ENCODE data around the gene ATP9A.

DNA sequence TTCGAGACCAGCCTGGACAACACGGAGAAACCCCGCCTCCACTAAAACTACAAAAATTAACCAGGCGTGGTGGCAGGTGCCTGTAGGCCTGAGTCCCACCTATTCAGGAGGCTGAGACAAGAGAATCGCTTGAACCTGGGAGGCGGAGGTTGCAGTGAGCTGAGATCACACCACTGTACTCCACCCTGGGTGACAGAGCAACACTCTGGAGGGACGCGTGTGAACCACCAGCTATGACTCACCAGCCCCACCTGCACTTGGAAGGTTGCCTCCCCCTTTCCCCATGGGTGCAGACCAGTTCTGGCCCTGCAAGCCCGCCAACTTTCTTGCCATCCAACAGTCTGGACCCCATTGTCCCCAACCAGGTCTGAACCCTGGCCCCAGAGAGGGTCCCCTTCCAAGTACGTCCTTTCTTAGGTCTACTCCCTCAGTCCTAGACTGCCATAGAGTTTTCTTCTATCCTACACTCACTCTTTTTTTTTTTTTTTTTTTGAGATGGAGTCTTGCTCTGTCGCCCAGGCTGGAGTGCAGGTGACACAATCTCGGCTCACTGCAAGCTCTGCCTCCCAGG, 29.2 kb downstream of the ATP9A start:
- no peak for TF ChIP-seq CTCF (IDR thresholded peaks at IDR 0.05; ENCODE audit: low read length)
- TF ChIP-seq EZH2 (IDR thresholded peaks at IDR 0.05; ENCODE audit: borderline replicate concordance, low read length), result no peak
